DOHH2 (cell line): Measurements from ENCODE around the gene AHSG.

ENCODE experiments used
- CTCF ChIP-seq: fragments of 200-600 bp; sonication (generic); IDR thresholded peaks from one replicate; pipeline ENCODE4 v1.5.1; 2014; ENCODE audit warnings: antibody characterized with exemption, mild to moderate bottlenecking, low read depth, low read length; ENCODE audit not compliant: poor library complexity, severe bottlenecking
- EZH2phosphoT487 ChIP-seq: fragments of 200-600 bp; sonication (generic); IDR thresholded peaks from 2 replicates; pipeline ENCODE4 v1.6.1; 2017; ENCODE audit warnings: borderline replicate concordance, mild to moderate bottlenecking, antibody characterized with exemption, low read length, moderate library complexity, mixed read lengths

- no peak for TF ChIP-seq CTCF
- no peak for TF ChIP-seq EZH2phosphoT487
Observed at GRCh38 chr3:186619787-186620212, 6.9 kb downstream of the AHSG start.
